H1 (cell line): ENCODE measurements around the gene RBFOX1. TPM values are rescaled to one million over a fixed set of nuclear protein-coding genes. Genes with fewer than 3 reads are reported as not detected.

Experiments used
- CREB1 ChIP-seq: IDR thresholded peaks from 2 replicates; pipeline ENCODE4 v1.6.1; 2012; ENCODE audit warnings: inconsistent platforms
- EGR1 ChIP-seq: IDR thresholded peaks from 2 replicates; pipeline ENCODE4 v1.6.1; 2011; ENCODE audit warnings: low read depth, low read length, borderline replicate concordance
- SIN3A ChIP-seq, 2 experiments: IDR thresholded peaks in 1 of 2; conservative IDR thresholded peaks in 1 of 2; 2 replicates each; pipeline ENCODE4 v1.6.1; 2011 to 2012; ENCODE audit warnings: low read length in 2 of 2, improper control_type of control experiment in 1 of 2, low read depth in 1 of 2, mild to moderate bottlenecking in 1 of 2
- polyA plus RNA-seq, 7 experiments: library from polyadenylated mRNA; depleted of rRNA in 3 of 7; stranded (reverse) in 5 of 7; unstranded in 2 of 7; fragments of >200 nt in 5 of 7; fragments of 200-250 nt in 2 of 7; gene quantifications; 1 replicate in 5 of 7; 2 replicates in 1 of 7; 4 replicates in 1 of 7; pipeline versions ENCODE4 v1.2.1 to v1.2.3, GENCODE V29; 2011 to 2013; ENCODE audit warnings: missing spikeins in 2 of 7, mixed read lengths in 2 of 7
- total RNA-seq: library from RNA; stranded (reverse); fragmentation: NEBNext Ultra II Directional; extraction: Animal tissue kit (Norgen Biotek cat#: 25700); gene quantifications from 2 replicates; pipeline ENCODE4 v1.2.1, GENCODE V29; 2021
- TF ChIP-seq, protein P1 (sequence below), 3 experiments: IDR thresholded peaks; 1 replicate in 2 of 3; 2 replicates in 1 of 3; pipeline versions ENCODE4 v1.5.1 to v1.6.1; 2011; ENCODE audit warnings: low read length in 3 of 3, mild to moderate bottlenecking in 3 of 3, inconsistent platforms in 2 of 3, low read depth in 1 of 3, moderate library complexity in 1 of 3; ENCODE audit not compliant: insufficient read depth in 1 of 3; ENCODE audit errors: control extremely low read depth in 1 of 3

RBFOX1 gene
- total and polyA plus RNA-seq, 2 of the 8 experiments (the other 6 are each of a cell fraction or from before 2014, with no cell fraction given): 1.7 to 2.8 TPM

DNA sequence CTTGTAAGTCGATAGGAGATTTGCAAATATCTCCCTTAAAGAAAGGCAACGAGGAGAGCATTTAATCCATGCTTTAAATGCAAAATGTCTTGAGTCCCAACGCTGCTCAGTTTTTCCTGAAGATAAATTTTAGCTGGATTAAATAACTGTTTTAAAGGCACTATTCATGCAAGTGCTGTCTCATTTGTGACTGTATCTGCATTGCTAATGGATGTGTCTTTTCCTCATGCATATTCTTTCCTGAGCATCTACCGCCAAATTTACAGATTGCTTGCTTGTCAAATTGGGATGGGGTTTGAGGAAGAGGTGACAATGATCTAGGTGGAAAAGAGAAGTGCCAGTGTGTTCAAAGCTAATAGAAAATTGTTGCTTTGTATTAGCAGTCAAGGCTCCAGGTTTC, 106.9 kb downstream of the RBFOX1 start (continued):
- TF ChIP-seq, protein P1, sequence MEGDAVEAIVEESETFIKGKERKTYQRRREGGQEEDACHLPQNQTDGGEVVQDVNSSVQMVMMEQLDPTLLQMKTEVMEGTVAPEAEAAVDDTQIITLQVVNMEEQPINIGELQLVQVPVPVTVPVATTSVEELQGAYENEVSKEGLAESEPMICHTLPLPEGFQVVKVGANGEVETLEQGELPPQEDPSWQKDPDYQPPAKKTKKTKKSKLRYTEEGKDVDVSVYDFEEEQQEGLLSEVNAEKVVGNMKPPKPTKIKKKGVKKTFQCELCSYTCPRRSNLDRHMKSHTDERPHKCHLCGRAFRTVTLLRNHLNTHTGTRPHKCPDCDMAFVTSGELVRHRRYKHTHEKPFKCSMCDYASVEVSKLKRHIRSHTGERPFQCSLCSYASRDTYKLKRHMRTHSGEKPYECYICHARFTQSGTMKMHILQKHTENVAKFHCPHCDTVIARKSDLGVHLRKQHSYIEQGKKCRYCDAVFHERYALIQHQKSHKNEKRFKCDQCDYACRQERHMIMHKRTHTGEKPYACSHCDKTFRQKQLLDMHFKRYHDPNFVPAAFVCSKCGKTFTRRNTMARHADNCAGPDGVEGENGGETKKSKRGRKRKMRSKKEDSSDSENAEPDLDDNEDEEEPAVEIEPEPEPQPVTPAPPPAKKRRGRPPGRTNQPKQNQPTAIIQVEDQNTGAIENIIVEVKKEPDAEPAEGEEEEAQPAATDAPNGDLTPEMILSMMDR (IDR thresholded peaks at IDR 0.05; ENCODE audit: control extremely low read depth in 1 of 3, insufficient read depth in 1 of 3, low read depth in 1 of 3, low read length in 3 of 3): no peak
- TF ChIP-seq CREB1 (no peak), SIN3A (conservative IDR thresholded peaks at IDR 0.05 in 1 of 2, IDR thresholded peaks at IDR 0.05 in 1 of 2; ENCODE audit: low read depth in 1 of 2, low read length in 2 of 2) (no peak), EGR1 (no peak)
